ENCODE results near the gene PSMD13.

PSMD13 gene

DNA sequence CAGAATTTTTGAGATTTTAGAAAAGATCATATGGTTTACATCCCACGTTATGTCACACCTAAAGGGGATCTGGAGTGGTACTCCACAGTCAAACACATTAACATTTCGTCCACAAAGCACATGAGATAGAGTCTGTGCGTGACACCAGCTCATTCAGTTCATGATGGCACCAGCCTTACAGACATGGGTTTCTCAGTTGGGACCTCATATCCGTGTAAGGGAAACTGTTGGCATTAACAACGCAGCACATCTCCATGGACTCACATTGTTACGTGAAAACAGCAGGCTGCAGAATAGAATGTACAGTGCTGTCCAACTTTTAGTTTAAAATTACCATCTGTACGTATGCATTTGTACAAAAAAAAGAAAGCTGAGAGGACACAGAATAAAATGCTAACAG lies 15.2 kb upstream of the PSMD13 start:
- TF ChIP-seq FOXP2 (optimal IDR thresholded peaks at IDR 0.05; ENCODE audit: borderline replicate concordance, extremely low read depth, extremely low read length, insufficient read depth) (no peak), SIN3A (IDR thresholded peaks at IDR 0.05; ENCODE audit: borderline replicate concordance, insufficient read depth, low read length) (no peak)

DNA sequence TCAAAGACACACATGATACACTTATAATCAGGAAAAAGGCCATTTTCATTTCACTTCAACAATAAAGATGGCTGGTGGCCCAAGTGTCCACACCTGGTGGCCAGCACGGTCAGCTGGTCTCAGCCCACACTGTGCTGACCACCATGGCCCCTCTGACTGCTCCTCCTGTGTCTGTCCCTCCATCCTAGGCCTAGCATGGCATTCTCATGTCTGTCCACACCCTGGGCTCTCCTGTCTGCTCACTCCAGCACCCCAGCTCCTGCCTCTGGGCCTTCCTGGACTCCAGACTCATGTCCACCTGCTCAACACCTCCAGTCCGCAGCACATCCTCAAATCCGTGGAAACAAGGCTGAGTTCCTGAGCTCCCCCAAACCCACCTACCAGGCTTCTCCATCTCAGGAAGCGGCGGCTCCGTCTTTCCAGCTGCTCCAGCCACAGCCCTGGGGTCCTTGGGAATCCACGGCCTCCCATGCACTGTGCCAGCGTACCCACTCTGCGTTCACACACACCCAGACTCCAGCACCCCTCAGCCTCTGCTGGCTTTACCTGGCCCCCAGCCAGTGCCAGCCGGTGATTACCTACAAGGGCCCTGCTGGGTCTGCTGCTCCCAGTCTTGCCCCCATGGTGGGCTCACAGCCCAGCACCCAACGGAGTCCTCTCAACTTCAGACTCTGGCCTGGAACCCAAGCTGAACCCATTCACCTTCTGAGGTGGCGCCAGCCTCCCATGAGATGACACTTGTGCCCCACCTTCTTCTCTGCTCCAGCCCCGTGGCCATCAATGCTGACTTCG lies 14.6 kb upstream of the PSMD13 start:
- no peak for TF ChIP-seq SIN3A (IDR thresholded peaks at IDR 0.05; ENCODE audit: borderline replicate concordance, insufficient read depth, low read length)

- TF ChIP-seq FOXP2 (optimal IDR thresholded peaks at IDR 0.05; ENCODE audit: borderline replicate concordance, extremely low read depth, extremely low read length, insufficient read depth) (no peak), POLR2AphosphoS5 (IDR thresholded peaks at IDR 0.05; ENCODE audit: low read depth, low read length) (no peak), REST (IDR thresholded peaks at IDR 0.05; ENCODE audit: insufficient read depth in 1 of 2, low read depth in 2 of 2, low read length in 2 of 2) (no peak)
Measured at GRCh38 chr11:223026-223789, 13.6 kb upstream of the PSMD13 start.

DNA sequence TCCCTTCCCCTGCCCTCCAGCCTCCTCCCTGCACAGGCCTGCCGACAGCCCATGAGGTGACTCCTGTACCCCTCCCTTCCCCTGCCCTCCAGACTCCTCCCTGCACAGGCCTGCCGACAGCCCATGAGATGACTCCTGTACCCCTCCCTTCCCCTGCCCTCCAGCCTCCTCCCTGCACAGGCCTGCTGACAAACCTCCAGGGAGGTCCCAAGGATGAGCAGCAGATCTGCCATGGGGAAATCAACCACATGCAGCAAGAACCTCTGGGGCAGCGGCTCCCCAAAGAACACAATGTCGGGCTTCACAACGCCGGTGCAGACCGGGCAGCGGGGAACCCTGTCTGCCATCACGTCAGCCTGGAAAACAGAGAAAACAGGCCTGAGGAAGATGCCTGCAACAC lies 12.9 kb upstream of the PSMD13 start:
- TF ChIP-seq POLR2AphosphoS5 (IDR thresholded peaks at IDR 0.05; ENCODE audit: low read depth, low read length) (no peak), TAF1 (IDR thresholded peaks at IDR 0.05; ENCODE audit: borderline replicate concordance, insufficient read depth, low read length) (no peak), REST (IDR thresholded peaks at IDR 0.05; ENCODE audit: insufficient read depth in 1 of 2, low read depth in 2 of 2, low read length in 2 of 2) (no peak), FOXP2 (optimal IDR thresholded peaks at IDR 0.05; ENCODE audit: borderline replicate concordance, extremely low read depth, extremely low read length, insufficient read depth) (no peak), SIN3A (IDR thresholded peaks at IDR 0.05; ENCODE audit: borderline replicate concordance, insufficient read depth, low read length) (no peak)

DNA sequence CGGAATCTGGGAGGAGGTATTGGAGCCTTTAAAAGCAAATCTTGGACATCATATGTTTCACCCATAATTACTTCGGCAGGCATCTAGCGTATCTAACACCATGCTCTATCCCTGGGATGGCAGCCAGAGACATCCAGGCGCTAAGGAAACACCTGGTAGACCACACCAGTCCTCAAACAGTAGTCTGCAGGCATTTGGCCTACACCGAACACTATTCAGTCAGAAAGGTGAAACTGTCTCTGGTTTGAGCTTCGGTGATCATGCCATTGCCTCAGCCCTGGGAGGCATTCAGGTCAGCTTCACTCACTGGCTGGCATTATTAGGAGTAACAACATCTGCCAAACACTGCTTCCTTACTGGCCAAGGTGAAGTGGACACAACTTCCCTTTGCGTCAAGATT lies 12.4 kb upstream of the PSMD13 start:
- TF ChIP-seq FOXP2 (optimal IDR thresholded peaks at IDR 0.05; ENCODE audit: borderline replicate concordance, extremely low read depth, extremely low read length, insufficient read depth) (no peak), REST (IDR thresholded peaks at IDR 0.05; ENCODE audit: insufficient read depth in 1 of 2, low read depth in 2 of 2, low read length in 2 of 2) (no peak), SIN3A (IDR thresholded peaks at IDR 0.05; ENCODE audit: borderline replicate concordance, insufficient read depth, low read length) (no peak), TAF1 (IDR thresholded peaks at IDR 0.05; ENCODE audit: borderline replicate concordance, insufficient read depth, low read length) (no peak), POLR2AphosphoS5 (IDR thresholded peaks at IDR 0.05; ENCODE audit: low read depth, low read length) (no peak)

DNA sequence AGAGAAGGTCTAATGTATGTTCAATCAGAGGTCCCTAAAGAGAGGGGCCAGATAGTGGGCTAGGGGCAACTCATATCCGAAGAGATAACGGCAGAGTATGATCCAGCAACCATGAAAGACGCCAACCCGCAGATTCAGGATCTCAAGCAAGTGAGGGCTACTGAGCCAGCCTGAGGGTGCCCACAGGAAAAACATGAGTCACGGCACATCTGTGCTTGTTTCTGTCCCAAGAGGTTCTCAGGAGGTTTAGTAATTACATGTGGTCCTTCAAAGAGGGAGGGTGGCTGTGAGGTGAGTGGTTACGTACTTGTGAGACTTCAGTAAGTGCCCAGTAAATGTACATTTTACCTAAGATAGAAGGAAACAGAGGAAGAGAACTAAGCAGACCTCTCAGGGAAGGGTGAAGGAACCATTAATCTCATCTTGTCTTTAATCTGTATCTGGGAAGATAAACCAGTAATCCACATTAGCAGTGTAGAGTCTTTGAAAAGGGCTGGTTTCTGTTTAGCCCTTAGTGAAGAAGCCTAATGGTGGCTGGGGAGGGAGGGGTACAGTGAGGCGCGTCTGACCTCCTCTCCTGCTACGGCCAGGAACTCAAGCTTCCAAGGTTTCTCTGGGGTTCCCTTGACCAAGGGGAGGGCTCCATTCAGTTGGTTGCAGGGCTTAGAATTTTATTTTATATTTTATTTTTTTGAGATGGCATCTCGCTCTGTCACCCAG lies 10.9 kb upstream of the PSMD13 start:
- TF ChIP-seq SIN3A (IDR thresholded peaks at IDR 0.05; ENCODE audit: borderline replicate concordance, insufficient read depth, low read length) (no peak), POLR2AphosphoS5 (IDR thresholded peaks at IDR 0.05; ENCODE audit: low read depth, low read length) (no peak), REST (IDR thresholded peaks at IDR 0.05; ENCODE audit: insufficient read depth in 1 of 2, low read depth in 2 of 2, low read length in 2 of 2) (no peak), FOXP2 (optimal IDR thresholded peaks at IDR 0.05; ENCODE audit: borderline replicate concordance, extremely low read depth, extremely low read length, insufficient read depth) (no peak), TAF1 (IDR thresholded peaks at IDR 0.05; ENCODE audit: borderline replicate concordance, insufficient read depth, low read length) (no peak)
